ENCODE data around the gene HOOK2.

GRCh38 chr19:12767150-12767549 lies 8.2 kb downstream of the HOOK2 start:
- TF ChIP-seq EZH2 (IDR thresholded peaks at IDR 0.05; ENCODE audit: borderline replicate concordance) (no peak), CTCF (IDR thresholded peaks at IDR 0.05; ENCODE audit: poor library complexity) (no peak), EZH2phosphoT487 (IDR thresholded peaks at IDR 0.05; ENCODE audit: low read depth, severe bottlenecking, unreplicated experiment) (no peak)
